Measurements from ENCODE around the gene TPRG1L.

DNA sequence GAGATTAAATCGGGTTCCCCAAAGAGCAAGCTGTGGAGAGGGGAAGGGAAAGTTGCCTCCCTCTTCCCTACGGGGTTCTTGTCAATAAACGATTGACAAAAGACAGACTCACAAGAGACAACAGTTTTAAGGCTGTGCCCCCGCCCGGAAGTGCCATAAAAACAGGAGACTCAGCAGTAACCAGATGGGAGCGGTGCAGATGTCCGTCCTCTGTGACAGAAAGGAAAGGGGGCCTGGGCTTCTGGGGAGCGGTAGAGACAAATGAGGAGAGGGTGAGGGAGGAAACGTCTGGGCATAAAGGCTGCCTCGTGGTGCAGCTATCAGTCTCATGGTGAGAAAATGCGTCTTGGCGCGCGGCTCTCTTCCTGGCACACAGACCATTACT lies 33.4 kb downstream of the TPRG1L start:
- TF ChIP-seq, protein P1, sequence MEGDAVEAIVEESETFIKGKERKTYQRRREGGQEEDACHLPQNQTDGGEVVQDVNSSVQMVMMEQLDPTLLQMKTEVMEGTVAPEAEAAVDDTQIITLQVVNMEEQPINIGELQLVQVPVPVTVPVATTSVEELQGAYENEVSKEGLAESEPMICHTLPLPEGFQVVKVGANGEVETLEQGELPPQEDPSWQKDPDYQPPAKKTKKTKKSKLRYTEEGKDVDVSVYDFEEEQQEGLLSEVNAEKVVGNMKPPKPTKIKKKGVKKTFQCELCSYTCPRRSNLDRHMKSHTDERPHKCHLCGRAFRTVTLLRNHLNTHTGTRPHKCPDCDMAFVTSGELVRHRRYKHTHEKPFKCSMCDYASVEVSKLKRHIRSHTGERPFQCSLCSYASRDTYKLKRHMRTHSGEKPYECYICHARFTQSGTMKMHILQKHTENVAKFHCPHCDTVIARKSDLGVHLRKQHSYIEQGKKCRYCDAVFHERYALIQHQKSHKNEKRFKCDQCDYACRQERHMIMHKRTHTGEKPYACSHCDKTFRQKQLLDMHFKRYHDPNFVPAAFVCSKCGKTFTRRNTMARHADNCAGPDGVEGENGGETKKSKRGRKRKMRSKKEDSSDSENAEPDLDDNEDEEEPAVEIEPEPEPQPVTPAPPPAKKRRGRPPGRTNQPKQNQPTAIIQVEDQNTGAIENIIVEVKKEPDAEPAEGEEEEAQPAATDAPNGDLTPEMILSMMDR (IDR thresholded peaks at IDR 0.05; ENCODE audit: insufficient read depth, low read length), result no peak
- TF ChIP-seq GABPA (IDR thresholded peaks at IDR 0.05; ENCODE audit: low read depth), result no peak

All from HL-60 (cell line).